OCI-LY7 (cell line): Measurements from ENCODE around the gene TP53I11.

Source experiments
- EZH2phosphoT487 ChIP-seq: fragments of 200-600 bp; sonication (generic); IDR thresholded peaks from 2 replicates; pipeline ENCODE4 v1.6.1; 2018; ENCODE audit warnings: low read depth, borderline replicate concordance, mild to moderate bottlenecking, mixed run types, antibody characterized with exemption, low read length, moderate library complexity, mixed read lengths
- TF ChIP-seq, protein P1 (sequence below): fragments of 200-600 bp; sonication (generic); conservative IDR thresholded peaks from 2 replicates; pipeline ENCODE4 v1.5.1; 2014; ENCODE audit warnings: mild to moderate bottlenecking, antibody characterized with exemption, low read length, moderate library complexity, mixed read lengths

- TF ChIP-seq, protein P1, sequence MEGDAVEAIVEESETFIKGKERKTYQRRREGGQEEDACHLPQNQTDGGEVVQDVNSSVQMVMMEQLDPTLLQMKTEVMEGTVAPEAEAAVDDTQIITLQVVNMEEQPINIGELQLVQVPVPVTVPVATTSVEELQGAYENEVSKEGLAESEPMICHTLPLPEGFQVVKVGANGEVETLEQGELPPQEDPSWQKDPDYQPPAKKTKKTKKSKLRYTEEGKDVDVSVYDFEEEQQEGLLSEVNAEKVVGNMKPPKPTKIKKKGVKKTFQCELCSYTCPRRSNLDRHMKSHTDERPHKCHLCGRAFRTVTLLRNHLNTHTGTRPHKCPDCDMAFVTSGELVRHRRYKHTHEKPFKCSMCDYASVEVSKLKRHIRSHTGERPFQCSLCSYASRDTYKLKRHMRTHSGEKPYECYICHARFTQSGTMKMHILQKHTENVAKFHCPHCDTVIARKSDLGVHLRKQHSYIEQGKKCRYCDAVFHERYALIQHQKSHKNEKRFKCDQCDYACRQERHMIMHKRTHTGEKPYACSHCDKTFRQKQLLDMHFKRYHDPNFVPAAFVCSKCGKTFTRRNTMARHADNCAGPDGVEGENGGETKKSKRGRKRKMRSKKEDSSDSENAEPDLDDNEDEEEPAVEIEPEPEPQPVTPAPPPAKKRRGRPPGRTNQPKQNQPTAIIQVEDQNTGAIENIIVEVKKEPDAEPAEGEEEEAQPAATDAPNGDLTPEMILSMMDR = no peak
- no peak for TF ChIP-seq EZH2phosphoT487
Observed at GRCh38 chr11:44938066-44938691, 12.5 kb downstream of the TP53I11 start.
